A549 (cell line): Measurements from ENCODE around the gene PRKG1. TPM values are rescaled to one million over a fixed set of nuclear protein-coding genes. Genes with fewer than 3 reads are reported as not detected.

Experiments used
- ATAC-seq, 2 experiments: fragments of 200-7000 bp in 1 of 2; fragments of >200 bp in 1 of 2; cut with Nextera tagmentation in 1 of 2; cut with Tn5 transposase in 1 of 2; 3 replicates each; pipeline versions ENCODE4 v1.8.0 to v1.9.1; 2018 to 2020; ENCODE audit warnings: mild to moderate bottlenecking in 1 of 2, moderate library complexity in 1 of 2
- CTCF ChIA-PET: fragments of 300-600 bp; sonication (Branson Sonifier 250); formaldehyde crosslinking; extraction: SDS; loops from one replicate; lab custom pipeline; 2021; ENCODE audit warnings: antibody characterized with exemption, inconsistent platforms; lab: Yijun Ruan, JAX
- POLR2A ChIA-PET: fragments of 350-600 bp; formaldehyde crosslinking; extraction: SDS; loops from one replicate; lab custom pipeline; 2021; ENCODE audit warnings: antibody characterized with exemption, inconsistent platforms; lab: Yijun Ruan, JAX
- DNase-seq, 2 experiments: peaks; one replicate each; pipeline versions ENCODE4 v3.0.0 to v3.0.0-alpha.2; 2011 to 2016; ENCODE audit warnings: low read depth in 1 of 2, low spot score in 1 of 2
- FAIRE-seq: peaks from 2 replicates; lab custom pipeline; 2011; peaks lifted over from hg19 to GRCh38; lab: Jason Lieb, UNC
- H3K27ac ChIP-seq, 2 experiments: fragments of >200 bp; sonication (Bioruptor Twin); formaldehyde crosslinking; 3 replicates each; pipeline ENCODE4 v1.5.1; 2016 to 2017
- H3K4me1 ChIP-seq: fragments of >200 bp; sonication (Bioruptor Twin); formaldehyde crosslinking; 3 replicates; pipeline ENCODE4 v1.6.1; 2016
- H3K4me2 ChIP-seq: fragments of >200 bp; sonication (Bioruptor Twin); formaldehyde crosslinking; 3 replicates; pipeline ENCODE4 v1.6.1; 2016
- H3K4me3 ChIP-seq: fragments of >200 bp; sonication (Bioruptor Twin); formaldehyde crosslinking; 3 replicates; pipeline ENCODE4 v1.5.1; 2016
- H3K9me3 ChIP-seq: fragments of >200 bp; sonication (Bioruptor Twin); formaldehyde crosslinking; 3 replicates; pipeline ENCODE4 v1.6.1; 2016
- ATOH8 ChIP-seq: fragments of 250-450 bp; sonication (Bioruptor Pico); IDR thresholded peaks from 2 replicates; pipeline ENCODE4 v1.5.0; 2020; ENCODE audit warnings: low read depth, mild to moderate bottlenecking, moderate library complexity
- BCL3 ChIP-seq: fragments of >200 bp; sonication (Bioruptor Twin); formaldehyde crosslinking; IDR thresholded peaks from 3 replicates; pipeline ENCODE4 v1.6.1; 2016
- BHLHE40 ChIP-seq: IDR thresholded peaks from 2 replicates; pipeline ENCODE4 v1.6.1; 2012; ENCODE audit warnings: low read depth, low read length, inconsistent platforms
- E2F6 ChIP-seq: IDR thresholded peaks from 2 replicates; pipeline ENCODE4 v1.6.1; 2012; ENCODE audit warnings: low read depth, borderline replicate concordance
- EHMT2 ChIP-seq: fragments of 200-600 bp; sonication (generic); IDR thresholded peaks from 2 replicates; pipeline ENCODE4 v1.6.1; 2016; ENCODE audit warnings: antibody characterized with exemption, low read depth, mild to moderate bottlenecking, moderate library complexity
- FOXS1 ChIP-seq: fragments of 250-450 bp; sonication (Bioruptor Pico); IDR thresholded peaks from 2 replicates; pipeline ENCODE4 v1.5.0; 2020; ENCODE audit warnings: mild to moderate bottlenecking, moderate library complexity
- GATA3 ChIP-seq: IDR thresholded peaks from 2 replicates; pipeline ENCODE4 v1.6.1; 2012; ENCODE audit warnings: borderline replicate concordance
- HES2 ChIP-seq: fragments of >200 bp; sonication (Bioruptor Twin); formaldehyde crosslinking; IDR thresholded peaks from 2 replicates; pipeline ENCODE4 v1.6.1; 2016
- HMGXB4 ChIP-seq: fragments of 250-450 bp; sonication (Bioruptor Pico); IDR thresholded peaks from 2 replicates; pipeline ENCODE4 v1.5.0; 2021; ENCODE audit warnings: mild to moderate bottlenecking, moderate library complexity, borderline replicate concordance
- HOXA7 ChIP-seq: fragments of 250-450 bp; sonication (Bioruptor Pico); IDR thresholded peaks from 2 replicates; pipeline ENCODE4 v1.5.0; 2020; ENCODE audit warnings: mild to moderate bottlenecking, moderate library complexity
- JUN ChIP-seq, 2 experiments: fragments of >200 bp; sonication (Bioruptor Twin); formaldehyde crosslinking; IDR thresholded peaks; 2 replicates in 1 of 2; 3 replicates in 1 of 2; pipeline ENCODE4 v1.6.1; 2016 to 2017
- KDM5A ChIP-seq: fragments of 200-600 bp; sonication (generic); IDR thresholded peaks from 2 replicates; pipeline ENCODE4 v1.6.1; 2016; ENCODE audit warnings: antibody characterized with exemption, mild to moderate bottlenecking
- MAX ChIP-seq: IDR thresholded peaks from 2 replicates; pipeline ENCODE4 v1.6.1; 2012
- TP53 ChIP-seq: fragments of 250-450 bp; sonication (Bioruptor Pico); IDR thresholded peaks from 2 replicates; pipeline ENCODE4 v1.5.0; 2021; ENCODE audit warnings: mild to moderate bottlenecking, moderate library complexity
- USF2 ChIP-seq: fragments of 450-650 bp; IDR thresholded peaks from 2 replicates; pipeline ENCODE4 v1.6.1; 2014; ENCODE audit warnings: antibody characterized with exemption
- ZSCAN20 ChIP-seq: fragments of 250-450 bp; sonication (Bioruptor Pico); IDR thresholded peaks from 2 replicates; pipeline ENCODE4 v1.8.0; 2022; ENCODE audit warnings: mild to moderate bottlenecking, moderate library complexity
- WGBS: methylation state at CpG from one replicate; pipeline ENCODE4 v1.1.6; 2017; ENCODE audit errors: missing lambda C conversion rate; 5-methylcytosine and 5-hydroxymethylcytosine counted together
- polyA plus RNA-seq, 4 experiments: library from polyadenylated mRNA; depleted of rRNA in 3 of 4; stranded (reverse); fragments of >200 nt; fragmentation: RNase III in 1 of 4; extraction: RNeasy Plus Mini Kit Qiagen cat#74134 plus additional on column Dnase treatment in 1 of 4; gene quantifications; 2 replicates in 3 of 4; 3 replicates in 1 of 4; pipeline ENCODE4 v1.2.3, GENCODE V29; 2011 to 2017

The PRKG1 gene
- polyA plus RNA-seq, 2 of the 4 experiments (the other 2 are of a cell fraction), result not detected

GRCh38 chr10:51300617-51301304 lies 226.5 kb downstream of the PRKG1 start:
- no peak for FAIRE-seq
- POLR2A ChIA-PET, result no interaction called here

GRCh38 chr10:51301644-51302043 lies 227.4 kb downstream of the PRKG1 start:
- Histone ChIP-seq H3K4me2 (no peak overlapping the region), H3K9me3 (no peaks in the 10 kb centered on the region), H3K4me1 (no peaks in the 10 kb centered on the region), H3K27ac (no peak overlapping the region)
- FAIRE-seq (no peak), ATAC-seq (no peak)
- CTCF ChIA-PET, result no interaction called here
- POLR2A ChIA-PET, result no interaction called here
- TF ChIP-seq E2F6, result no peak
- TF ChIP-seq, all 56 proteins: peak for 0
- H3K4me3 ChIP-seq, result no peak overlapping the region
- DNase-seq, result no peak
- 0% methylated on average over 5 of the region's 5 CpGs for WGBS

More at GRCh38 chr10:51300617-51301304, 226.5 kb downstream of the PRKG1 start:
- CTCF ChIA-PET, result no interaction called here
- no peak for TF ChIP-seq HOXA7 (CRISPR knock-in tag)
- no peak for TF ChIP-seq TP53 (CRISPR knock-in tag)
- no peak for TF ChIP-seq FOXS1 (CRISPR knock-in tag)
- no peak for TF ChIP-seq ATOH8 (CRISPR knock-in tag)
- no peak for TF ChIP-seq BCL3
- TF ChIP-seq HMGXB4, result no peak
- TF ChIP-seq MAX, result no peak
- TF ChIP-seq EHMT2, result no peak
- Histone ChIP-seq H3K27ac (no peak overlapping the region), H3K4me3 (no peak overlapping the region), H3K9me3 (no peaks in the 10 kb centered on the region), H3K4me1 (no peaks in the 10 kb centered on the region), H3K4me2 (no peak overlapping the region)
- ATAC-seq (no peak), DNase-seq (no peak)
- 0% methylated on average over 2 of the region's 2 CpGs for WGBS

- no peaks in the 10 kb centered on the region for H3K9me3 ChIP-seq
- no peaks in the 10 kb centered on the region for H3K4me1 ChIP-seq
- no peak overlapping the region for H3K27ac ChIP-seq
- ATAC-seq (no peak), FAIRE-seq (no peak), DNase-seq (no peak)
- ChIA-PET CTCF (interaction anchor here (0.9 kb wide), 1 partner anchor 11 kb away, joined by 3 read pairs; no protein-coding TSS in a partner anchor), POLR2A (no interaction called here)
- TF ChIP-seq HES2, result no peak
- no peak for TF ChIP-seq KDM5A
- 7% methylated on average over 1 of the region's 1 CpG for WGBS
- H3K4me3 ChIP-seq, result no peak overlapping the region
- H3K4me2 ChIP-seq, result no peak overlapping the region
These were observed 228.0 kb downstream of the PRKG1 start for GRCh38 chr10:51302316-51302715.

GRCh38 chr10:51308116-51308515 lies 233.8 kb downstream of the PRKG1 start:
- Histone ChIP-seq H3K27ac (no peak overlapping the region), H3K4me3 (no peak overlapping the region), H3K4me1 (no peaks in the 10 kb centered on the region), H3K4me2 (no peak overlapping the region), H3K9me3 (no peaks in the 10 kb centered on the region)
- ChIA-PET POLR2A (no interaction called here), CTCF (no interaction called here)
- no peak for DNase-seq
- ATAC-seq, result no peak
- WGBS, result 0% methylated on average over 1 of the region's 1 CpG
- FAIRE-seq, result no peak
- no peak for TF ChIP-seq ZSCAN20 (CRISPR knock-in tag)
- TF ChIP-seq BHLHE40, result no peak
- TF ChIP-seq JUN (IDR thresholded peaks at IDR 0.05), result no peak
- TF ChIP-seq BCL3, result no peak
- TF ChIP-seq KDM5A, result no peak
- no peak for TF ChIP-seq USF2
- TF ChIP-seq GATA3, result no peak
- TF ChIP-seq ATOH8 (CRISPR knock-in tag), result no peak
